GM19240 (cell line): ENCODE results near the gene ST14.

Source experiments
- DNase-seq: peaks from one replicate; pipeline ENCODE4 v3.0.0; 2011; ENCODE audit warnings: low spot score; ENCODE audit not compliant: insufficient read length

The ST14 gene

DNA sequence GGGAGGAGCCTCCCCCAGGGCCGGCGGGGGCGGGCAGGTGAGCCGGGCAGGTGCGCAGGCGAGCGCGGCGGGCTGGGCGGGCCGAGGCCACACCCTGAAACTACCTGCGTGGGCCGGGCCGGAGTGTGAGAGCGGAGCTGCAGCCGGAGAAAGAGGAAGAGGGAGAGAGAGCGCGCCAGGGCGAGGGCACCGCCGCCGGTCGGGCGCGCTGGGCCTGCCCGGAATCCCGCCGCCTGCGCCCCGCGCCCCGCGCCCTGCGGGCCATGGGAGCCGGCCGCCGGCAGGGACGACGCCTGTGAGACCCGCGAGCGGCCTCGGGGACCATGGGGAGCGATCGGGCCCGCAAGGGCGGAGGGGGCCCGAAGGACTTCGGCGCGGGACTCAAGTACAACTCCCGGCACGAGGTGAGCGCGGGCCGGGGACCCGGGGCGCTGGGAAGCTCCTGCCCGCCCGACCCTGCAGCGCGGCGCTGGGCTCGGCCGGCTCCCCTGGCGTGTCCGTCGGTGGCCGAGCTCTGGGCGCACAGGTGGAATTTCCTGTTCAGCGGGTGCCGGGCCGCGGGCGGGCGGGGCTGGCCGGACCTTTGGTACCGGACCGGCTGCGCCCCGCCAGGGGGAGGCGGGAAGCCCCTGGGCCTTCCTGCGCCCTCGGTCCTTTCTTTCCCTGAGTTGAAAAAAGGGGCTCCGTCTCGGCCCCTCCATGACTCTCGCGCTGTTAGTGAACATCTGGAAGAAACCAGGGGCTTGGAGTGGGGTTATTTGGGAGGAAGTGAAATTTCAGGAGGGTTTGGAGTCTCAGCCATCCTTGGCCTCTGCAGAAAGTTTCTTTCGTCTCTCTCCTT lies at the start of gene ST14:
Gene ST14, plus strand, starts transcription at position 126 of the 841 bp plus-strand sequence. Its CDS starts 198 bp downstream, at position 324.
- no peak for DNase-seq

DNA sequence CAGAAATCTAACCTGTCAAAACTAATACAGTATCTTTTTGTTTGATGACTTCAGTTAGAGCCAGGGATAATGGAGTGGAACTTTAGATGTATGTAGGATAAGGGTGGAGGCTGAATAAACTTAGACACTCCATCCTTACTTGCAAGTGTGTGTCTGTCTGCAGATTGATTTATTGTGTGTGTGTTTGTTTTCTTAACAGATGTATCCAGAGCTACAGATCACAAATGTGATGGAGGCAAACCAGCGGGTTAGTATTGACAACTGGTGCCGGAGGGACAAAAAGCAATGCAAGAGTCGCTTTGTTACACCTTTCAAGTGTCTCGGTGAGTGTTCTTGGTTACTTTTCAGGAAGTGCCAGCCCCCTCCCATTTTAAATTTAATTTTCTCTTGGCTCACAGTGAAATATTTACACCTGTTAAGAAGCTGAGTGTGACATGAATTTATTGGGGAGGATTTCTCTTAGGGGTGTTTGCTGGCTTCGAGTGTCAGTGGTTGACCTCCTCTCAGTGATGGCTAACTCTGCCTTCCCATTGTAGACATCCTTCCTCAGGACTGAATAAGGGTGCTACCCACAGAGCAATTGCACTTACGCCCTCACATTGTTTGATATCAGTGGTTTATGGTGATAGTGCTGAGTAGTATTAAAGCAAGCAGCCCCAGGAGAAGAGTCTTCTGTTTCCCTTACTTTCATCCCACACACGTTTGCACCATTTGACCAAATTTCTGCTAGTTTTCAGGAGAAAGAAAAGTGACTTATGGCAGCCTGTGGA lies 49.1 kb upstream of the ST14 start:
- DNase-seq = no peak

DNA sequence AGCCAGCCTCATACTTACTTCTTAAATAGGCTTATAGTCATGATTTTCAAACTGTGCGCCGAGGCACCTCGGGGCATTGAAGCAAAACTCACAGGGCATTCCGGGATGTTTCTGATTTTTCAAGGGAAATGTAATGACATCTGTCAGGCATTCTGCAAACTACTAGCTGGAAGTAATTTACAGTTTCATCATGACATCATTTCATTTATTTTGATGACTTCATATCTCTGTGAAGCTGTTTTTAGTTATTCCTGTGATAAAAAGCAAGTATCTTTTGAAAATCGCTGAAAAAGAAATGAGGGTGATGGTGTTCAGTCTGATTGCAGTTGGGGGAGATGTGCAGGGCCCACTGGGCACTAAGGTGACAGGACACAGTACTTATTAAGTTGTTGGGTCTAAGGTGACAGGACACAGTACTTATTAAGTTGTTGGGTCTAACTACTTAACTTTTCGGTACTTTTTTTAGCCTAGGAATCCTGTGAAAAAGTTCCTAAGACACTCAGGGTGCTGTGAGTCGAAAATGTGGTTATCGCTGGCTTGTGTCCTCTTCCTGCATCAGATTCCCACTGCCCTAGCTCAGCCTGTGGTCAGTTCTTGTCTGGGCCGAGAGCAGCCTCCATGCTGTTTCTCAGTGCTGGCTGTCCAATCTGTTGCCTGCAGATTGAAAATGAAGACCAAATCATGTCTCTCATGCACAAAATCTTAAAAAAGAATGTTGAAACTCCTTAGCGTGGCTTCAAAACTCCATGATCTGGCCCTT lies 47.3 kb upstream of the ST14 start:
- no peak for DNase-seq

DNA sequence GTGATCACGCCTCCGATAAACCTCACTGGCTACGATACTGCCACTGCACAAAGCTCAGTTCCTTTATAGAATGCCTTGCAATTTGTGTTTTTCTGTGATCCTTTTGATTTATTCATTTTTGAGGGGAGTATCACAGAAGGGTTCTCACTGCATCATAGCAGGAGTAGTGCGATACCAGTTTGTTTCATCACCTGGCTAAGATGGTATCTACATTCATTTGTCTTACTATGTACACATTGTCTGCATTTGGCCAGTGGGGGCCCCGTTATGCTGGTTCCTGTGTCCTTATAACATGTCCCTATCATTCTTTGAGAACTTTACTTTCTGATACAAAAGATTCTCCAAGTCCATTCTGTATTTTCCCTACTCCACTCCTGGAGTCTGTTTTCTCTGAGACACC lies 45.3 kb upstream of the ST14 start:
- no peak for DNase-seq

DNA sequence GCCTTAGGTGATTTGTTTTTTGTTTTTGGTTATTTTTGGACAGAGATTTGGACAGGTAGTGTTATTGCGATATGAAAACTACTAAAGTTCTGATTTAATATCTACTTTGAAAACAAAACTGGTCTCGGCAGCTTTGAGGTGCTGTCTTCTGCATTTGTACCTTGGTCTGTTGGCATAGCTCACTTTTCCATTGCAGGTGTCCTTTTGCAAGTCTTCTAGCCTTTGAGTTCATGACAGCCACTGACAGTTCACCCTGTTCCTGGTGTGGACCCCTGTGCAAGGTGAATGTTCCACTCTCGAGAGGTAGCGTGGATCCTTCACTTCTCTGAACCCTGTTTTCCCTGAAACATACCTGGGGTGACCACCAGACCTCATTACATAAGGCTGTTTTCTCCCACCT lies 44.9 kb upstream of the ST14 start:
- no peak for DNase-seq

DNA sequence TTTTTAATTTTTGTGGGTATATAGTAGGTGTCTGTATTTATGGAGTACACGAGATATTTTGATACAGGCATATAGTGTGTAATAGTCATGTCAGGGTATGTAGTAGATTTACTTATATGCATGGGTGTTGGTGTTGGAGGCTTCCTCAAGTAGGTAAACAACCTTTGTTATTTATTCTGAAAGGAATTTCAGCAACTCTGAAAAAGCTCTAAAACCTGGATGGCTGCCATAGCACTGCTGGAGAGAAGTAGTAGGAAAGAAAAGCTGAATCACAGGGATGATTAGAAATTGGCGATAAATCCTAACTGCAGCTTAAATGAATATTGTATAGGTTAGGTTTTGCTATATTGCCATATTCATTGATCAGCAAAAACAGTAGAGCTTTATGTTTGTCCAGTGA lies 44.4 kb upstream of the ST14 start:
- no peak for DNase-seq

DNA sequence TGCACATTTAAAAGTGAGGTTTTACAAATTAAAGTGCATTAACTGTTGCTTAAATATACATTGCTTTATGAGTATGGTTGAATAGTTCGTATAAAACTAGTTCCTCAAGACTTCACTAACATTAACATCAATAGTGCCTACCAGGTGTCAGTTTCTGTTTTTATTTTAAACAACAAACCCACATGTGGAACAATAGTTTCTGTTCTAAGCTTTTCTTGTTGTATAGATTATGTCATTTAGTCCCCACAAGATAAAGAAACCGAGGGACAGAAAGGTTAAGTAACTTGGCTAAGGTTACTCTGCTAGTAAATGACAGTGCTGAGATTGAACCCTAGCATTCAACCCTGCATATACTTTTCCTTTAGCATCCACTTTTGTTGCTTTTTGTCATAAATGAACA lies 41.4 kb upstream of the ST14 start:
- peak; percentile 32 for DNase-seq

DNA sequence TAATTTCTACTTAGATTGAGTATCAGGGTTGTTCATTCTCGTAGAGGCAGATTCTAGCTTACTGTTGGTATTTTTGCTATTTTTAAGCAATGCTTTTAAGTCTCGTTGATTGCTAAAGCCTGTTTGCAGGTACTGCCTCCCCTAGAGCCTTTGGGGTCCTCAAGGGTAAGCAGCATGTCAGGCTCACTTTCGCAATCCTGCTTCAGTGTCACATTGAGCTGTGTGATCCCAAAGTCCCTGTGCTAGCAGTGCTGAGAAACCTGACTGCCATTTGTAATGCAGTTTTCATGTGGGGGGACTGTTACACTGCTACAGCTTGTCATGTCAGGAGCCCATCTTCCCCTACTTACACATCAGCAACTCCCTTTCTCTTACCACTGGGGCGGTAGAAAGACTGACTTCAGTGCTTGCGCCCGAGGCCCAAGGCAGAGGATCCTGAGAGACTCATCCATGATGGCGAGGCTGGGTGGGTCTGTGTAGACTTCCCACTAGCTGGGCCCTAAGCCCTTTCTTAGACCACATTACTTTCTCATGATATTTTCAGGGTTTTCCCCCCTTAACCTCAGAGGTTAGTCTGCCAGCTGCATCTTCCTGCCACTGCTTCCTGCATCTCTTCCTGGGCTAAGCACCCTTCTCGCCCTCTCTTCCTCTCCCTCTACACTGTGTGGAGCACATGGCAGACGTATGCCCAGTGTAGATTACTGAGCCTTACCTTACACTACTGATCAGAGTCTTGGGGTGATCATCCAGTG lies 40.8 kb upstream of the ST14 start:
- DNase-seq = peak; percentile 7

DNA sequence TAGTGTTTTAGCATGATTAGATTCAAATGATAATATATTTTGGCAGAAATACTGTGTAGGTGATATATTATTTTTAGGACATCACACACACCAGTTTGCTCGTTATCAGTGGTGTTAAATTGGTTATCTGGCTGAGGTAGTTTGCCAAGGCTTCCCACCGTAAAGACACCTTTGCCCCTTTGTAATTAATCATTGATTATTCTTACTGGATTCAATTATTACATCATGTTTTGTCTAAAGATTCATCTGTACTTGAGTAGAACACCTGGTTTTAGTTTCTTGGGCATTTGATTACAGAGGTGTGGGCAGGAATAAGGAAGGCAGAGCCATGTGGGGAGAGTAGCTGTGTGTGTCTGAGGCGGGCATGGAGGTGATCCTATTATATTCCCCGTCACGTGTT lies 39.5 kb upstream of the ST14 start:
- DNase-seq = no peak

DNA sequence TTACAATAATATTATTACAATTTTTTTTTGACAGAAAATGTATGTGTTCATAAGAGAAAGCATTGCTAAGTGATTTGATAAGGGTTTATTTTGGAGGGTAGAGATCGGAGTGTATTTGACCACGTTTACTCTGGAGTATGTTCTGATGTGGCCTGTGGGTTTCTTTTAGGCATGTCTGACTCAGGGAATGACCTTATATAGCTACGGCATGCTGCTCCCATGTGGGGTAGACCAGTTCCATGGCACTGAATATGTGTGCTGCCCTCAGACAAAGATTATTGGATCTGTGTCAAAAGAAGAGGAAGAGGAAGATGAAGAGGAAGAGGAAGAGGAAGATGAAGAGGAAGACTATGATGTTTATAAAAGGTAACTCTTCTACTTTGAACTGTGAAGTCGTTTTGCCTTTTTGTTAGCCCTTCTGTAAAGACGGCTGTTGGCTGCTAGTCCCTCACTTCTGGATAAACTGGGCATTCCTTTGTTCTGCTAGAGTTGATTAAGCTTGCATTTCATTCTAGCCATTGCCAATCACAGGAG lies 38.1 kb upstream of the ST14 start:
- DNase-seq = no peak

DNA sequence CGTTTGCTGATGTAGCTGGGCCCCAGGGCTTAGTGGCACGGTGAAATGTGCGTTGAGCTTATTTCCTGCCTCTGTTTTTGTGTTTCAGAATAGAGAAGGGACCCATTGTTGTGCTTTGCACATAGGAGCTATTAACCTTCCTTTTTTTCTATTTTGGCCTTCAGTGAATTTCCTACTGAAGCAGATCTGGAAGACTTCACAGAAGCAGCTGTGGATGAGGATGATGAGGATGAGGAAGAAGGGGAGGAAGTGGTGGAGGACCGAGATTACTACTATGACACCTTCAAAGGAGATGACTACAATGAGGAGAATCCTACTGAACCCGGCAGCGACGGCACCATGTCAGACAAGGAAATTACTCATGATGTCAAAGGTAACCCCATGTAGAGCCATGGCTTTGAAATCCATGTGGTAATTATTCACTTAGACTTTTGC lies 37.4 kb upstream of the ST14 start:
- no peak for DNase-seq

DNA sequence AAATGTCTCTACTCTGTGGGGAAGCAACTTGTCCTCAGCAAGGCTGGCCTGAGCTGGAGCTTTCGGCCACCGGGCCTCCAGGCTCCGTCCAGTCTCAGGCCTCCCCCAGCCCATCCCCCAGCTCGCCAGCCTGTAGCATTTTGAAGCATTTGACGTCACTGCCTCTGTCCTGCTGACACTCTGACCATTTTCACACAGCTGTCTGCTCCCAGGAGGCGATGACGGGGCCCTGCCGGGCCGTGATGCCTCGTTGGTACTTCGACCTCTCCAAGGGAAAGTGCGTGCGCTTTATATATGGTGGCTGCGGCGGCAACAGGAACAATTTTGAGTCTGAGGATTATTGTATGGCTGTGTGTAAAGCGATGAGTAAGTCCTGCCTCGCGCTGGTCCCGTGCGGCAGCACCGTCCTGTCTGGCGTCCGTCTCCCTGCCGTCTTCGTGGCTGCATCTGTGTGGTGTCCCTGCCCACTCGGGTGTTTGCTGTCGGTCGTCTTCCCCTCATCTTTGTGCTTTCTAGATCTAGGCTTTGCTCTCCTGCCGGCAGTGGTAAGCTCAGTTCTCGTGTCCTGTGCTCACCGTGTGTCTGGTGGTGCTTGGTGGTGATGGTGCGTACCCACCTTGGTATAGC lies 36.1 kb upstream of the ST14 start:
- DNase-seq = no peak

DNA sequence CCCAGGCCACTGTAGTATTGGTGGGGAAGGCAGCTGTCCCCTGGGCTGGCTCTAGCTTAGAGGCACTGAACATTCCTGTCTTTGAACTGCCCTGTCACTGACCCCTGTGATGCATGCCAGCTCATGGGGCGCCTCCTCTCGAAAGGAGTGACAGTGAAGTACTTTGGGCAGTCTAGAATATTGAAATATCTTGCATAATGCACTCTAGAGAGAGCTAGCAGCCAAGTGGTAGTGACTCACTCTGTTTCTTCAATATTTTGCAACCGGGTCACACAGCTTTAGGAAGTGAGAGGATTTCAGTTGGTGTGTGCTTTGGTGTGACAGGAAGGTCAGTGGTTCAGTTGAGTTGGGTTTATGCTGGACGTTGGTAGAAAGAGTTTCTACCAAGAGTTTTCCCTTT lies 35.5 kb upstream of the ST14 start:
- no peak for DNase-seq

DNA sequence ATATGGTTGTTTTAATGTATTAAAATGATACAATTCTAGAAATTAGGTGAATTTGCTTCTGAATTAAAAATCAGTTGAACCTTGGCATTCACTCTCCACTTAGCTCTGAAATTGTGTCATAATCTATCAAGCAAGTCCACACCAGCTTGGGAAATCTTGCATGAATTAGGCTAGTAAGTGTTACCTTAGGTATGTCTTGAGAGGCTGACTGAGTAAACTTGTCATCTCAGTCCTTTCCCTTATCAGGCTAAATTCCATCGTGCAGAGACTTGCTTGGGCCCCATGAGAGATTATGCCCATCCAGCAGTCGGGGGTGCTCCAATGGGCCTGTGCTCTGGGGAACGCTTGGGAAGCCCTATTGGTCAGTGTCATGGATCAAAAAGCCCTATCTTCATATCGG lies 33.9 kb upstream of the ST14 start:
- DNase-seq = no peak

DNA sequence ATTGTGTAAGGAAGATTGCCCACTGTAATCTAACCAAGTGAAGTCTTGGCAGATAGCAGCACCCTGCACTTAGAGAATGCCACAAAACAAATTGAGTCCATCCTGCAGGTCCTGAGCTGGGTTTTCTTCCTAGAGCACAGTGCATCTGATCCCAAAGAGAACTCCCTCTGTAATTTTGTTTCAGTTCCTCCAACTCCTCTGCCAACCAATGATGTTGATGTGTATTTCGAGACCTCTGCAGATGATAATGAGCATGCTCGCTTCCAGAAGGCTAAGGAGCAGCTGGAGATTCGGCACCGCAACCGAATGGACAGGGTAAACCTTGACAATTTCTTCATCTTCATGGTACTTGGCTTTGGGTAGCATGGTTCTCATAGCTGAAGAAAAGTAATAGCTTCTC lies 33.1 kb upstream of the ST14 start:
- DNase-seq = no peak

DNA sequence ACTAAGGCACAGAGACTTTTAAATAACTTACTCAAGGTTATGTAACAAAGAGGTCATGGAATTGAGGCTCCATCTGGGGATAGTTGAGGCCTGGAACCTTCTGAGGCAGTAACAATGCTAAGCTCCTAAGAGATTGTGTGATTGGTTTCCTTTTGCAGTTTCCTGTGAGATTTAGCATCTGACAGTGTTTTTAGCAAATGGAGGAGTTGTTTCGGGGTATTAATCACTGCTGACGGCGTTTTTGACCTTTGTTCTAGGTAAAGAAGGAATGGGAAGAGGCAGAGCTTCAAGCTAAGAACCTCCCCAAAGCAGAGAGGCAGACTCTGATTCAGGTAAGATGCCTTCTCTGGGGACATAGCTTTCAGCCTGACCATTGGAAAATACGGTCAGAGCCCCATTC lies 32.1 kb upstream of the ST14 start:
- no peak for DNase-seq

DNA sequence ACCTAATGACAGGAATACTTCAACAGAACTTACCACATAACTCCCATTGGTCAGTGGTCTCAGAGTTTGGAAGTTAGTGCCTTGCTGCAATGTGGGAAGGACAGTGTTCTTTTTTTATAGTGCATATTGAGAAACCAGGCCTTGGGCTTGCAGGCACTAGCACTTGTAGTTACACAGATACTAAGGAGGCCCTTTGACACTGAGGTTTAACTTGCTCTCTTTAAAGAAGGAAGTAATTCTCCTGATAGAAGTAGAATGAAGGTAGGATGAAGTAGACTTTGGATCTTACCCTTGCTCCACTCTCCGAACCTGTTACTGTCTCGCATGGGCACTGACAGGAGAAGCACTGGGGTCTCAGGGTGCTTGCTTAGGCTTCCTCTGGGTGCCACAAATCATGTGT lies 31.0 kb upstream of the ST14 start:
- DNase-seq = no peak

DNA sequence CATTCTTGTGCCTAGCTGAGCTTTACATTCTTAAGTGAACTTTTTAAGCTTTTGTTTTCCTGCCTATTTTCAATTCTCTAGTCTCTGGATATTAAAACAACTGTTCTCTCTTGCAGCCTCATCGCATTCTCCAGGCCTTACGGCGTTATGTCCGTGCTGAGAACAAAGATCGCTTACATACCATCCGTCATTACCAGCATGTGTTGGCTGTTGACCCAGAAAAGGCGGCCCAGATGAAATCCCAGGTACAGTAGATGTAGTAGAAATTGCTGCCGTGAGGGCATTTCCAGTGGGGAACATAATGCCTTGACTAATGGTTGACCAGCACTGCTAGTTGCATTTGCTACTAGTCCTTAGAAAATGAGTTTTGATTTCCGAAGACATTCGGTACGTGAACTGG lies 29.7 kb upstream of the ST14 start:
- no peak for DNase-seq

DNA sequence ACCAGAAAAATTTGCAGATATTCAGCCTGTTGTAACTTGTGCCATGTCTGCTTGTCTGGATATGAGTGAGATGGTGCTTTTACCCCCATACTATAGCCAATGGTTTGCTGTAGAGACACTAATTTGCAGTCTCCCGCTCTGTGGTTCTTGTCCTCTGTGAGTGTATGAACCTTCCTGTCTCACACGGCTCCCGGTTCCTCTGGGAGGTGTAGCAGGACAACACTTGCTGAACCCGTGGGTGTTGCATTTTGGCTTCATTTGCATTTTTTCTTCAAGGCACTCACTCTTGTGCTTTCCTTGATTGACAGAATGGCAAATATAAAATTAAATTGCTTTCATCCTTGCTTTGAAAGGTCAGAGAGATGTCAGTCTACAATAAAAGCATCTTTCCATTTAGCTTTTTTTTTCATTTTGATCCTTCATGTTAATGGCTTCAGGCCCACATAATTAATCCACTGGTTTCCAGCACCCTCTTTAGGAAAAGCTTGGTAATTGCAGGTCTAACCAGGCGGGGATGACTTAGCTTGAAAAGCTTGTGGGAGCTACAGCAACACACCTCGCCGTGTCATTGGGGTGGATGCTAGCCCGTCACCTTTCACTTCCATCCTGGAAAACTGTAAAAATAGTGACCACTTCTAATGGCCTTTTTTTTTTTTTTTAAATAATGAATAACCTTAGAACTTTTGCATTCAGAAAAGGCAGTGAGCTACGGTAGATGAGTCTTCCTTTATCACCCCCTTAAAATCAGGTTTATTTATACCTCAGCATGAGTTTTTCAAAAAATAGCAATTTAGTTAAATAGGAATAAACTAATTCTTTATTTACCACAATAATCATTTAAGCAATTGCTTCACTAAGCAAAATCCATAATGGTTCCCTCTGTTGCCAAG lies 27.4 kb upstream of the ST14 start:
- peak; percentile 65 for DNase-seq

DNA sequence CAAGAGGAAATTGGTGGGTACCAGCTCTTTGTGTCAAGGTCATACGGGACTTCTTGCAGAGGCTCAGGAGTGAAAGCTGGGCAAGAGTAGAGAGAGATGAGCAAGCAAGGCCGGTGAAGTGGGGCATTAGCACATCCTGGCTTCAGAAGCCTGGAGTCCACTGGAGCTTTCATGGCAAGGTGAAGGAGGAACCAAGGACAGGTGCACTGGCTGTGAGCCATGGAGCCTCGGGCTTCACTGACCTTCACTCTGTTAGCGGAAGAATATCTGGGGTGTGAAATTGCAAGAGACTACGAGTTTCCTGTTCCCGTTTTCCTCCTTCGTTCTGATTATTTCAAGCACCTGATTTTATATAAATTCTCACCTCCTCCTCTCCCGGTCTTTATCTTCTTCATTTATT lies 25.9 kb upstream of the ST14 start:
- no peak for DNase-seq
